Measurements from ENCODE around the gene KRTAP3-3.

- TF ChIP-seq POLR2AphosphoS5 (IDR thresholded peaks at IDR 0.05) (no peak), CTCF (IDR thresholded peaks at IDR 0.05) (no peak)
These were observed 13.8 kb downstream of the KRTAP3-3 start for GRCh38 chr17:40980117-40980516.

Data from prostate gland (tissue), 2 donors.